Neural cell (in vitro differentiated cells): ENCODE measurements around the gene MEF2A.
"Not testable (repeated sequence)": the region's sequence is repeated elsewhere in the genome, so short reads cannot be mapped to it uniquely, and the experiment has no call there.

ENCODE experiments used
- EP300 ChIP-seq: fragments of 450-650 bp; conservative IDR thresholded peaks from 2 replicates; pipeline ENCODE4 v1.6.1; 2014; ENCODE audit warnings: antibody characterized with exemption, mild to moderate bottlenecking, moderate library complexity; ENCODE audit not compliant: poor library complexity, severe bottlenecking
- EZH2 ChIP-seq: fragments of 200-600, 300-800 bp; shearing (Covaris generic), sonication (generic); IDR thresholded peaks from 2 replicates; pipeline ENCODE4 v1.6.1; 2014; ENCODE audit warnings: antibody characterized with exemption, low read length, borderline replicate concordance, mild to moderate bottlenecking; ENCODE audit not compliant: insufficient read depth, poor library complexity, severe bottlenecking
- MXI1 ChIP-seq: fragments of 450-650 bp; conservative IDR thresholded peaks from 2 replicates; pipeline ENCODE4 v1.6.1; 2014; ENCODE audit warnings: antibody characterized with exemption, mild to moderate bottlenecking; ENCODE audit not compliant: poor library complexity, severe bottlenecking
- POLR2AphosphoS5 ChIP-seq: IDR thresholded peaks from 2 replicates; pipeline ENCODE4 v1.6.1; 2012
- RAD21 ChIP-seq: fragments of 450-650 bp; conservative IDR thresholded peaks from 2 replicates; pipeline ENCODE4 v1.6.1; 2014; ENCODE audit warnings: antibody characterized with exemption, mild to moderate bottlenecking, moderate library complexity
- REST ChIP-seq: IDR thresholded peaks from 2 replicates; pipeline ENCODE4 v1.6.1; 2012; ENCODE audit warnings: borderline replicate concordance
- SMC3 ChIP-seq: fragments of 450-650 bp; conservative IDR thresholded peaks from 2 replicates; pipeline ENCODE4 v1.6.1; 2014; ENCODE audit warnings: antibody characterized with exemption, mild to moderate bottlenecking, moderate library complexity; ENCODE audit not compliant: poor library complexity
- TAF1 ChIP-seq: IDR thresholded peaks from 2 replicates; pipeline ENCODE4 v1.6.1; 2012; ENCODE audit warnings: low read depth
- TF ChIP-seq, protein P1 (sequence below): fragments of 450-650 bp; IDR thresholded peaks from 2 replicates; pipeline ENCODE4 v1.5.1; 2014; ENCODE audit warnings: antibody characterized with exemption, mild to moderate bottlenecking, moderate library complexity; ENCODE audit not compliant: poor library complexity, severe bottlenecking

DNA sequence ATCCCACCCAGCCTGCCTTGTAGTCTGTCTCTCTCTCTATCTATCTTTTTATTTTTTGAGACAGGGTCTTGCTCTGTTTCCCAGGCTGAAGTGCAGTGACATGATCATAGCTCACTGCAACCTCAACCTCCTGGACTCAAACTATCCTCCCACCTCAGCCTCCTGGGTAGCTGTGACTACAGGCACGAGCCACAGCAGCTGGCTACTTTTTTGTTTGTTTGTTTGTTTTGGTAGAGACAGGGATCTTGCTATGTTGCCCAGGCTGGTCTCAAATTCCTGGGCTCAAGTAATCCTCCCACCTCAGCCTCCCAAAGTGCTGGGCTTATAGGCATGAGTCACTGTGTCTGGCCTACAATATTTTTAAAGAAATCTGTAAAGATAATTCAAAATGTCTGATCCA lies 46.4 kb upstream of the MEF2A start:
- TF ChIP-seq, protein P1, sequence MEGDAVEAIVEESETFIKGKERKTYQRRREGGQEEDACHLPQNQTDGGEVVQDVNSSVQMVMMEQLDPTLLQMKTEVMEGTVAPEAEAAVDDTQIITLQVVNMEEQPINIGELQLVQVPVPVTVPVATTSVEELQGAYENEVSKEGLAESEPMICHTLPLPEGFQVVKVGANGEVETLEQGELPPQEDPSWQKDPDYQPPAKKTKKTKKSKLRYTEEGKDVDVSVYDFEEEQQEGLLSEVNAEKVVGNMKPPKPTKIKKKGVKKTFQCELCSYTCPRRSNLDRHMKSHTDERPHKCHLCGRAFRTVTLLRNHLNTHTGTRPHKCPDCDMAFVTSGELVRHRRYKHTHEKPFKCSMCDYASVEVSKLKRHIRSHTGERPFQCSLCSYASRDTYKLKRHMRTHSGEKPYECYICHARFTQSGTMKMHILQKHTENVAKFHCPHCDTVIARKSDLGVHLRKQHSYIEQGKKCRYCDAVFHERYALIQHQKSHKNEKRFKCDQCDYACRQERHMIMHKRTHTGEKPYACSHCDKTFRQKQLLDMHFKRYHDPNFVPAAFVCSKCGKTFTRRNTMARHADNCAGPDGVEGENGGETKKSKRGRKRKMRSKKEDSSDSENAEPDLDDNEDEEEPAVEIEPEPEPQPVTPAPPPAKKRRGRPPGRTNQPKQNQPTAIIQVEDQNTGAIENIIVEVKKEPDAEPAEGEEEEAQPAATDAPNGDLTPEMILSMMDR: not testable (repeated sequence)
- not testable (repeated sequence) for TF ChIP-seq REST, SMC3, EP300, POLR2AphosphoS5, RAD21, MXI1, EZH2, TAF1
